Esophagus muscularis mucosa (tissue), 4 donors: ENCODE data around the gene BFSP2. TPM values are rescaled to one million over a fixed set of nuclear protein-coding genes. Genes with fewer than 3 reads are reported as not detected.

Experiments used
- DNase-seq: peaks from one replicate; pipeline ENCODE4 v3.0.0-alpha.2; 2017; ENCODE audit errors: extremely low spot score
- H3K27ac ChIP-seq, 4 donors: fragments of 200-600 bp; sonication (generic); replicated peaks in 1 of 4; 1 replicate in 3 of 4; 2 replicates in 1 of 4; pipeline ENCODE4 v1.5.1; 2016 to 2019; ENCODE audit warnings: mild to moderate bottlenecking in 1 of 4
- H3K27me3 ChIP-seq, 4 donors: fragments of 200-600 bp; sonication (generic); one replicate each; pipeline versions ENCODE4 v1.5.1 to v1.6.0; 2016 to 2019
- H3K36me3 ChIP-seq, 4 donors: fragments of 200-600 bp; sonication (generic); one replicate each; pipeline ENCODE4 v1.5.1; 2016 to 2019
- H3K4me1 ChIP-seq, 4 donors: fragments of 200-600 bp; sonication (generic); one replicate each; pipeline ENCODE4 v1.5.1; 2016 to 2019
- H3K4me3 ChIP-seq, 4 donors: fragments of 200-600 bp; sonication (generic); 1 replicate in 2 of 4; 2 replicates in 2 of 4; pipeline ENCODE4 v1.5.1; 2016 to 2019; ENCODE audit warnings: mild to moderate bottlenecking in 4 of 4, moderate library complexity in 1 of 4
- H3K9me3 ChIP-seq, 4 donors: fragments of 200-600 bp; sonication (generic); 1 replicate in 3 of 4; 2 replicates in 1 of 4; pipeline ENCODE4 v1.5.1; 2016 to 2019
- EP300 ChIP-seq: sonication (generic); formaldehyde crosslinking; IDR thresholded peaks from one replicate; pipeline ENCODE4 v1.6.1; 2017; ENCODE audit warnings: antibody characterized with exemption
- POLR2A ChIP-seq: fragments of 450-650 bp; IDR thresholded peaks from one replicate; pipeline ENCODE4 v1.6.1; 2017; ENCODE audit warnings: antibody characterized with exemption, moderate library complexity, mild to moderate bottlenecking, low read depth
- POLR2AphosphoS5 ChIP-seq, 2 donors: sonication (generic); formaldehyde crosslinking; IDR thresholded peaks; one replicate each; pipeline ENCODE4 v1.6.1; 2017; ENCODE audit warnings: antibody characterized with exemption in 2 of 2
- WGBS: methylation state at CpG from one replicate; pipeline ENCODE4 v1.1.5; 2018; 5-methylcytosine and 5-hydroxymethylcytosine counted together
- intact Hi-C: fragments of 100-400 bp; cut with DNase I; formaldehyde crosslinking; loops from one replicate; pipeline ENCODE4 v1.15.1; 2023
- total RNA-seq, 4 donors: library from RNA; depleted of rRNA; stranded (reverse); fragments of >200 nt; gene quantifications; one replicate each; pipeline versions ENCODE4 v1.1.0 to v1.2.1, GENCODE V29; 2016
- TF ChIP-seq, protein P1 (sequence below), 3 experiments: fragments of 200-600 bp in 2 of 3; fragments of 450-650 bp in 1 of 3; sonication (generic) in 2 of 3; IDR thresholded peaks; one replicate each; pipeline ENCODE4 v1.5.1; 2017 to 2019; ENCODE audit warnings: antibody characterized with exemption in 3 of 3, mild to moderate bottlenecking in 2 of 3, moderate library complexity in 1 of 3

Gene BFSP2
- total RNA-seq, 4 donors from 2014 or later, result not detected

DNA sequence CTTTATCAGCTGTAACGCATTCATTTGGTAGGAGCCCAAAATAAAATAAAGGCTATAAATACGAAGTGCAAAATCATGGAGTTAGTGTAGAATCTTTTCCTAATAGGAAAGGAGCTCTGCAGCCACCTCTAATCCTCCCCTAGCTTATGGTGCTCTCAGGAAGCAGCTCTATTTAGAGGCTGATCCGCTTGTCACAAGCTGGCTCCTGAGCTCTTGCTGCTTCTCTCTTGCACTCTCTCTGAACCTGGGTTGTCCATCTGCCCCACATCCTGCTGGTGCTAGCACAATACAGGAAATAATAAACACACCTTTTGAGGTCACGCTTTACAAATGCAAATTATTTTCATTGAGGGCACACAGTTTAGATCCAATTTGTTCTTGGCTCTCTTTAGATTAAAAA, 37.3 kb upstream of the BFSP2 start:
- Histone ChIP-seq H3K27me3 (no peaks in the 10 kb centered on the region), H3K4me1 (peaks cover 0 to 3% (median 1%) of the 10 kb centered on the region in 4 donors), H3K4me3 (no peak overlapping the region), H3K9me3 (no peaks in the 10 kb centered on the region), H3K36me3 (no peaks in the 10 kb centered on the region), H3K27ac (no peak overlapping the region)
- 91% methylated on average over 4 of the region's 4 CpGs for WGBS
- no peak for DNase-seq
- intact Hi-C loops, result no loop called here
- TF ChIP-seq EP300, result no peak
- TF ChIP-seq, protein P1, sequence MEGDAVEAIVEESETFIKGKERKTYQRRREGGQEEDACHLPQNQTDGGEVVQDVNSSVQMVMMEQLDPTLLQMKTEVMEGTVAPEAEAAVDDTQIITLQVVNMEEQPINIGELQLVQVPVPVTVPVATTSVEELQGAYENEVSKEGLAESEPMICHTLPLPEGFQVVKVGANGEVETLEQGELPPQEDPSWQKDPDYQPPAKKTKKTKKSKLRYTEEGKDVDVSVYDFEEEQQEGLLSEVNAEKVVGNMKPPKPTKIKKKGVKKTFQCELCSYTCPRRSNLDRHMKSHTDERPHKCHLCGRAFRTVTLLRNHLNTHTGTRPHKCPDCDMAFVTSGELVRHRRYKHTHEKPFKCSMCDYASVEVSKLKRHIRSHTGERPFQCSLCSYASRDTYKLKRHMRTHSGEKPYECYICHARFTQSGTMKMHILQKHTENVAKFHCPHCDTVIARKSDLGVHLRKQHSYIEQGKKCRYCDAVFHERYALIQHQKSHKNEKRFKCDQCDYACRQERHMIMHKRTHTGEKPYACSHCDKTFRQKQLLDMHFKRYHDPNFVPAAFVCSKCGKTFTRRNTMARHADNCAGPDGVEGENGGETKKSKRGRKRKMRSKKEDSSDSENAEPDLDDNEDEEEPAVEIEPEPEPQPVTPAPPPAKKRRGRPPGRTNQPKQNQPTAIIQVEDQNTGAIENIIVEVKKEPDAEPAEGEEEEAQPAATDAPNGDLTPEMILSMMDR (IDR thresholded peaks at IDR 0.05), result no peak
- no peak for TF ChIP-seq POLR2AphosphoS5 (IDR thresholded peaks at IDR 0.05)
- TF ChIP-seq POLR2A, result no peak

DNA sequence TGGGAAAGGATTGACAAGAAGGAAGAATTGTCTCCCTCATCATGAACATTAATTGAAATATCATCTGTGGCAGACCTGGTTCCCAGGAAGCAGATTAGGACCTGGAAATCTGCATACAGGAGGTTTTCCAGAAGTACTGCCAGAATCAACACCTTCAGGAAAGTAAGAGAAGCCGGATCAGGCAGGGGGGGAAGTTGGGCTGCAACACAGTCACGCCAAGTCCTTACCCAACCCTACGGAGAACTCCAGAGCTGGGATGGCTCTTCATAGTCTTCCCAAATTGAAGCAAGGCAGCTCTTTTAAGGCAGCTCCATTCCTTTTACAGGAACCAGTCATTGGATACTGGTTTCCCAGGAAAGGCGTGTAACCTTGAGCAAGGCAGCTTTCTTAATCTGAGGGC, 35.2 kb upstream of the BFSP2 start:
- no peaks in the 10 kb centered on the region for H3K27me3 ChIP-seq
- no peaks in the 10 kb centered on the region for H3K36me3 ChIP-seq
- WGBS, result 92% methylated on average over 4 of the region's 4 CpGs
- no peak overlapping the region for H3K4me3 ChIP-seq
- DNase-seq, result no peak
- no peak overlapping the region for H3K27ac ChIP-seq
- peaks cover 0 to 16% (median 8%) of the 10 kb centered on the region in 4 donors for H3K4me1 ChIP-seq
- no peak for TF ChIP-seq POLR2AphosphoS5 (IDR thresholded peaks at IDR 0.05)
- TF ChIP-seq, protein P1 (IDR thresholded peaks at IDR 0.05), result no peak
- TF ChIP-seq POLR2A, result no peak
- no peak for TF ChIP-seq EP300
- intact Hi-C loops, result no loop called here
- no peaks in the 10 kb centered on the region for H3K9me3 ChIP-seq

DNA sequence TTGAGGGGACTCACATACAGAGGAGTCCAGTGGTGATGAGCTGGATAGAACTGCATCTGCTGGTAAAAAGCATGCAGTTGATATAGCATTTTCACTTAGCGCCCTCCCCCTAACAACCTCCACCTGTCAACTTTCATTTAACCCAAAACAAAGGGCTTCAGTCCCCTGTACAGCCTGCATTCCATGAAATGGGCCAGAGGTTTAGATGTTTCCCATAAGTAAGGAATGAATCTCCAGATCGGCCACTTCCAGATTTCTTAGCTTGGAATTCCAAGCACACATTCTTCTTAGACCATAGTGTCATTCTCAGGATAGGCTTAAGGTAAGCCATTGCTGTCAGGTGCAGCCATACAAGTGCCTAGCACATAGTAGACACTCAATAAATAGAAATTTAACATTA, 32.9 kb upstream of the BFSP2 start:
- Histone ChIP-seq H3K9me3 (no peaks in the 10 kb centered on the region), H3K36me3 (no peaks in the 10 kb centered on the region), H3K27ac (no peak overlapping the region), H3K4me1 (peaks cover 0 to 16% (median 8%) of the 10 kb centered on the region in 4 donors), H3K27me3 (no peaks in the 10 kb centered on the region), H3K4me3 (no peak overlapping the region)
- intact Hi-C loops, result no loop called here
- 100% methylated on average over 2 of the region's 2 CpGs for WGBS
- TF ChIP-seq POLR2AphosphoS5 (IDR thresholded peaks at IDR 0.05), result no peak
- TF ChIP-seq, protein P1 (IDR thresholded peaks at IDR 0.05), result no peak
- TF ChIP-seq POLR2A, result no peak
- no peak for TF ChIP-seq EP300
- peak; percentile 47 for DNase-seq

DNA sequence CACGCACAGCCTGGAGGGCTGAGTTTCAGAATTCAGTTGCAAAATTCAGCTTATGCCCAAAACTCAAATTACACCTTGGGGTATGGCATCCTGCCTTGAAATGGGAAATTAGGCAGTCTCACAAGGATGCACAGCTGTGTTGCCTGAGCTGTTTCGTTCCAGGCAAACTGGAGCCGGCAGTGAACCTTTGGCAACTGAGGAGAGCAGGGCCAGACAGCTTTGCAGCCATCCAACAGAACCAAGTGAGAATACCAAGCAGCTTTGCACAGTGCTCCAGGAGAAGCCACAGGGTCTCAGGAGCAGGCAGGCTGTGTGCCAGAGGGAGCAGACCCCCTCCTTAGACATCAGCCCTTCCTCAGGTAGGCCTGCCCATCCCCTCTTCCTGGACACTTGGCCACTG, 32.5 kb upstream of the BFSP2 start:
- Histone ChIP-seq H3K9me3 (no peaks in the 10 kb centered on the region), H3K27me3 (no peaks in the 10 kb centered on the region), H3K36me3 (no peaks in the 10 kb centered on the region), H3K4me3 (no peak overlapping the region), H3K4me1 (peaks cover 0 to 16% (median 8%) of the 10 kb centered on the region in 4 donors), H3K27ac (no peak overlapping the region)
- intact Hi-C loops, result no loop called here
- DNase-seq, result peak; percentile 45
- TF ChIP-seq, protein P1 (IDR thresholded peaks at IDR 0.05), result no peak
- TF ChIP-seq POLR2A, result no peak
- no peak for TF ChIP-seq EP300
- TF ChIP-seq POLR2AphosphoS5 (IDR thresholded peaks at IDR 0.05), result no peak
- 78% methylated on average over 3 of the region's 3 CpGs for WGBS

DNA sequence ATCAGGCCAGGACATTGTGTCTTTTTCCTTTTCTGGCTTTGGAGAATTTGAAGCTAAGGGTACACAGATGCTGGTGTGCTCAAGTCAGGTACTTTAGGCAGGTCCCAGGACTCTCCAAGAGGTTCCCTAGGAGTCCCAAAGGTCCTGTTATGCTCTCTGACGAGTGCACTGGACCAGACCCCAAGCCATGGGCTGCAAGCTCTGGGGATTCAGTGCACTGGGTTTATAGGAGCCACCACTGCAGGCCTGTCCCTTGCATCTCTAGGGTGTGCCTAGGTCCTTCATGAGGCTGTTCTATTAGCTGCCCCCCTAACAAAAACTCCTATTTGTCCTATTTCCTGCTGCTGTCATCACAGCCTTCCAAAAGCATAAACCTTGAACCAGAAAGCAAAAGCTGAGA, 31.9 kb upstream of the BFSP2 start:
- Histone ChIP-seq H3K27ac (no peak overlapping the region), H3K4me3 (no peak overlapping the region), H3K27me3 (no peaks in the 10 kb centered on the region), H3K9me3 (no peaks in the 10 kb centered on the region), H3K4me1 (peaks cover 0 to 16% (median 8%) of the 10 kb centered on the region in 4 donors), H3K36me3 (no peaks in the 10 kb centered on the region)
- peak; percentile 82 for DNase-seq
- no peak for TF ChIP-seq EP300
- TF ChIP-seq, protein P1 (IDR thresholded peaks at IDR 0.05), result no peak
- no peak for TF ChIP-seq POLR2A
- TF ChIP-seq POLR2AphosphoS5 (IDR thresholded peaks at IDR 0.05), result no peak
- intact Hi-C loops, result no loop called here
- 40% methylated on average over 1 of the region's 1 CpG for WGBS
